Ovary (tissue), 9 donors: Measurements from ENCODE around the gene RIC3. TPM values are rescaled to one million over a fixed set of nuclear protein-coding genes. Genes with fewer than 3 reads are reported as not detected.

ENCODE experiments used
- DNase-seq, 5 donors: peaks; one replicate each; pipeline ENCODE4 v3.0.0-alpha.2; 2019 to 2020
- H3K27ac ChIP-seq, 2 donors: fragments of 200-600 bp; one replicate each; pipeline versions ENCODE4 v1.5.1 to v1.8.0; 2019 to 2022
- H3K27me3 ChIP-seq: fragments of 200-600 bp; one replicate; pipeline ENCODE4 v1.8.0; 2022
- H3K36me3 ChIP-seq: fragments of 200-600 bp; sonication (generic); one replicate; pipeline ENCODE4 v1.5.1; 2019
- H3K4me1 ChIP-seq: one replicate; pipeline ENCODE4 v1.8.1; 2013; ENCODE audit warnings: mild to moderate bottlenecking, moderate library complexity; ENCODE audit not compliant: insufficient read depth
- H3K4me3 ChIP-seq: fragments of 200-600 bp; sonication (generic); one replicate; pipeline ENCODE4 v1.5.1; 2017
- H3K9me3 ChIP-seq, 2 donors: fragments of 200-600 bp in 1 of 2; sonication (generic) in 1 of 2; one replicate each; pipeline versions ENCODE4 v1.5.1 to v1.8.1; 2013 to 2019; ENCODE audit warnings: mild to moderate bottlenecking in 1 of 2, moderate library complexity in 1 of 2
- CTCF ChIP-seq, 3 donors: fragments of 450-650 bp in 2 of 3; fragments of 200-600 bp in 1 of 3; IDR thresholded peaks; one replicate each; pipeline versions ENCODE4 v1.5.1 to v1.8.0; 2016 to 2022; ENCODE audit warnings: antibody characterized with exemption in 3 of 3, mild to moderate bottlenecking in 1 of 3
- EP300 ChIP-seq: sonication (generic); formaldehyde crosslinking; IDR thresholded peaks from one replicate; pipeline ENCODE4 v1.6.1; 2017; ENCODE audit warnings: antibody characterized with exemption
- POLR2A ChIP-seq: fragments of 450-650 bp; IDR thresholded peaks from one replicate; pipeline ENCODE4 v1.6.1; 2017; ENCODE audit warnings: antibody characterized with exemption, mild to moderate bottlenecking, moderate library complexity
- WGBS, 3 donors: extraction: QIAGEN DNeasy Blood & Tissue Kit in 1 of 3; methylation state at CpG; one replicate each; pipeline versions ENCODE4 v1.1.5 to v1.1.7; 2013 to 2017; 5-methylcytosine and 5-hydroxymethylcytosine counted together
- intact Hi-C, 4 donors: fragments of 100-400 bp; cut with DNase I; formaldehyde crosslinking; loops; one replicate each; pipeline versions ENCODE4 v1.11.0 to v1.15.1; 2022 to 2023
- polyA plus RNA-seq, 2 donors: library from polyadenylated mRNA; stranded (reverse); fragments of 200-250 nt in 1 of 2; fragments of 350-450 nt in 1 of 2; fragmentation: Illumina TruSeq in 1 of 2; extraction: RNeasy Lipid Tissue Mini Kit (QIAGEN cat#74804) in 1 of 2; gene quantifications; one replicate each; pipeline ENCODE4 v1.2.3, GENCODE V29; 2013 to 2014
- total RNA-seq, 7 donors: library from RNA; depleted of rRNA in 2 of 7; stranded (reverse); fragments of >200 nt in 2 of 7; fragmentation: NEBNext Ultra II Directional in 3 of 7; extraction: Animal tissue kit (Norgen Biotek cat#: 25700) in 3 of 7; gene quantifications; one replicate each; pipeline versions ENCODE4 v1.1.0 to v1.2.4, GENCODE V29; 2016 to 2023
- donor health status: DM: no; HTN: no; CAD: no; lungs with moderate emphysema.
- donor health status: DM: no; HTN: no; CAD: no.
- donor health status: Bipolar disorder and iron deficiency.
- donor health status: DM: yes; HTN: yes; CAD: no.
- donor health status: DM: no; HTN: no; CAD: no.
- donor health status: DM: yes; HTN: yes; CAD: no.

Gene RIC3
- total and polyA plus RNA-seq, 9 donors: 10.6 to 31.4 (median 26.3) TPM

GRCh38 chr11:8205566-8205965, 36.7 kb upstream of the RIC3 start:
- H3K27me3 ChIP-seq: no peaks in the 10 kb centered on the region
- 93 to 96% (median 95%) methylated on average over 8 of the region's 8 CpGs for WGBS, 3 donors
- no peak for DNase-seq

DNA sequence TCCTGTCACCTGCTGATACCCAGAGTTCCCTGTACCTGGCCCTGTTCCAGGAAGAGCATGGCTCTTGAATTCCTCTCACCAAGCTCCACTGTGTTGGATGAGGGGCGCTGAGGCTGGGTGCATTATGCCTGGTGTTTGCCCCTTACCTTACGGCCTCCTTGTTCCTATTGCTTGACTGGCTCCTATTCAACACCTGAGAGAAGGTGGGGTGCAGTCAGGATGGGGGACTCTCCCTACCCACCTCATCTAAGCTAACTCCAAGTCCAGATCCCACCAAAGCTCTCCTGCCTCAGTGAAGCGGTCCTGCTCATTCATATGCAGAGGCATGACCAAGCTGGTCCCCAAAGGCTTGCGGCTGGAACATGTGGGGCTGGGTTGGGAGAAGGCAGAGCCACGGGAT, 35.8 kb upstream of the RIC3 start:
- no peak overlapping the region for H3K4me3 ChIP-seq
- no peaks in the 10 kb centered on the region for H3K9me3 ChIP-seq
- H3K27ac ChIP-seq: no peak overlapping the region
- TF ChIP-seq CTCF (IDR thresholded peaks at IDR 0.05) (no peak), EP300 (no peak), POLR2A (no peak)
- intact Hi-C loops: no loop called here
- 52 to 67% (median 53%) methylated on average over 5 of the region's 5 CpGs for WGBS, 3 donors
- DNase-seq: no peak
- no peaks in the 10 kb centered on the region for H3K36me3 ChIP-seq
- H3K27me3 ChIP-seq: no peaks in the 10 kb centered on the region
- no peaks in the 10 kb centered on the region for H3K4me1 ChIP-seq

More at GRCh38 chr11:8205566-8205965, 36.7 kb upstream of the RIC3 start:
- H3K27ac ChIP-seq: no peak overlapping the region
- no peaks in the 10 kb centered on the region for H3K4me1 ChIP-seq
- no peak overlapping the region for H3K4me3 ChIP-seq
- no peak for TF ChIP-seq POLR2A
- TF ChIP-seq EP300: no peak
- no peak for TF ChIP-seq CTCF (IDR thresholded peaks at IDR 0.05)
- H3K9me3 ChIP-seq: no peaks in the 10 kb centered on the region
- intact Hi-C loops: no loop called here
- H3K36me3 ChIP-seq: no peaks in the 10 kb centered on the region

DNA sequence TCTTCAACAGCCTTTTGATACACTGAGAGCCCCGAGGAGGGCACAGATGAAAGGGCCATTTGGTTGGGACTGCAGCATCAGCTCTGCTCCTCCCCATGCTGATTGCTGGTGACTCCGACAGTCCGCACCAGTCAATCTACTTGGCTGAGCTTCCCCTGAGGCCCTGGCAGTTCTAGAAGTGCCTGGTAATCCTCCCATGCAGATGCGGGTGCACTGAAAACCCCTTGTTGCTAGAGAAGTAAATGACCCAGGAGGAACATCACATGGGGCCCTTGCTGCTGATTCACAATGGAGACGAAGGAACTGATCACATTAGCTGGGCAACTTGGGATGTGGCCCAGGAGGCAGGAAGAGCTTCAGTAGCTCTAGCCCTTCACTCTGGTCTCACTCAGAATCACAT, 35.2 kb upstream of the RIC3 start:
- H3K36me3 ChIP-seq: no peaks in the 10 kb centered on the region
- H3K9me3 ChIP-seq: no peaks in the 10 kb centered on the region
- no peaks in the 10 kb centered on the region for H3K27me3 ChIP-seq
- no peak overlapping the region for H3K27ac ChIP-seq
- 61 to 72% (median 61%) methylated on average over 5 of the region's 5 CpGs for WGBS, 3 donors
- TF ChIP-seq CTCF (IDR thresholded peaks at IDR 0.05) (no peak), EP300 (no peak), POLR2A (no peak)
- DNase-seq: no peak
- intact Hi-C loops: no loop called here
- no peaks in the 10 kb centered on the region for H3K4me1 ChIP-seq
- no peak overlapping the region for H3K4me3 ChIP-seq

DNA sequence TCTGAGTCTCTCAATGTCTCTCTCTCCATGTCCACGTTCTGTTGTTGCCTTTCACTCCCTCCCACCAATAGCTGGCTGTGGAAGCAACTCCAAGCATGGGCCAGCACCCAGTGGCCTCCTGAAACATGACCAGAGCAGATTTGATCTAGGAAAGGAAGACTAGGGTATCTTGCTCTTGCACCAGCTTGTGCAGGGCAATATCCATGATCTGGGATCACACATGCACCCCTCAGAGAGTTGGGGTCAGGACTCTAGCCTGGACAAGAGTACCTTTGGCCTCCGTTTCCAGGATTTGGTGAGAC, 34.5 kb upstream of the RIC3 start:
- H3K4me3 ChIP-seq: no peak overlapping the region
- H3K27me3 ChIP-seq: no peaks in the 10 kb centered on the region
- no peak for DNase-seq
- WGBS, 3 donors: 79 to 95% (median 90%) methylated on average over 2 of the region's 2 CpGs
- H3K9me3 ChIP-seq: no peaks in the 10 kb centered on the region
- H3K4me1 ChIP-seq: no peaks in the 10 kb centered on the region
- intact Hi-C loops: no loop called here
- no peaks in the 10 kb centered on the region for H3K36me3 ChIP-seq
- no peak for TF ChIP-seq POLR2A
- TF ChIP-seq CTCF (IDR thresholded peaks at IDR 0.05): no peak
- no peak for TF ChIP-seq EP300
- H3K27ac ChIP-seq: no peak overlapping the region
